Measurements from ENCODE around the gene ACVR1B.

The ACVR1B gene

DNA sequence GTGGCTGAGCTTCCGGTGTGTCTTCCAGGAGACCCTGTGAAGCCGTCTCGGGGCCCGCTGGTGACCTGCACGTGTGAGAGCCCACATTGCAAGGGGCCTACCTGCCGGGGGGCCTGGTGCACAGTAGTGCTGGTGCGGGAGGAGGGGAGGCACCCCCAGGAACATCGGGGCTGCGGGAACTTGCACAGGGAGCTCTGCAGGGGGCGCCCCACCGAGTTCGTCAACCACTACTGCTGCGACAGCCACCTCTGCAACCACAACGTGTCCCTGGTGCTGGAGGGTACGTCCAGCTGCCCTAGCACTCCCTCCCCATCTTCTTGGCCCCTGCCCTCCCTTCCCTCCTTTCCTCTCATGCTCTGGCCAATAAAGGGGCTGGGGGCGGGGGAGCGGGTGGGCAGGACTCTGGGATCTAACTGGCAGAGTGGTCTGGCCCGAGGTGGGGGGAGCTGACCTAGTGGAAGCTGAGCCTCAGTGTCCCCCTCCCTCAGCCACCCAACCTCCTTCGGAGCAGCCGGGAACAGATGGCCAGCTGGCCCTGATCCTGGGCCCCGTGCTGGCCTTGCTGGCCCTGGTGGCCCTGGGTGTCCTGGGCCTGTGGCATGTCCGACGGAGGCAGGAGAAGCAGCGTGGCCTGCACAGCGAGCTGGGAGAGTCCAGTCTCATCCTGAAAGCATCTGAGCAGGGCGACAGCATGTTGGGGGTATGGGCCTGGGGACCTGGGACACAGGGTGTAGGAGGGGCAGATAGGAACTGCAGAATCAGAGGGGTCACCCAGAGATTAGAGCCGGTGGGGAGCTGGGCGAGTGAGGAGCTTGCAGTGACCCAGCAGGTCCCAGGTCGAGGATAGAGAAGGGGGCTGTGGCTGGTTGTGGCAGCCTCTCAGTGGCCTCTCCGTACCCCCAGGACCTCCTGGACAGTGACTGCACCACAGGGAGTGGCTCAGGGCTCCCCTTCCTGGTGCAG, 38.1 kb upstream of the ACVR1B start:
- H3K27ac ChIP-seq = no peak overlapping the region
- no peak for TF ChIP-seq CTCF (conservative IDR thresholded peaks at IDR 0.05)

DNA sequence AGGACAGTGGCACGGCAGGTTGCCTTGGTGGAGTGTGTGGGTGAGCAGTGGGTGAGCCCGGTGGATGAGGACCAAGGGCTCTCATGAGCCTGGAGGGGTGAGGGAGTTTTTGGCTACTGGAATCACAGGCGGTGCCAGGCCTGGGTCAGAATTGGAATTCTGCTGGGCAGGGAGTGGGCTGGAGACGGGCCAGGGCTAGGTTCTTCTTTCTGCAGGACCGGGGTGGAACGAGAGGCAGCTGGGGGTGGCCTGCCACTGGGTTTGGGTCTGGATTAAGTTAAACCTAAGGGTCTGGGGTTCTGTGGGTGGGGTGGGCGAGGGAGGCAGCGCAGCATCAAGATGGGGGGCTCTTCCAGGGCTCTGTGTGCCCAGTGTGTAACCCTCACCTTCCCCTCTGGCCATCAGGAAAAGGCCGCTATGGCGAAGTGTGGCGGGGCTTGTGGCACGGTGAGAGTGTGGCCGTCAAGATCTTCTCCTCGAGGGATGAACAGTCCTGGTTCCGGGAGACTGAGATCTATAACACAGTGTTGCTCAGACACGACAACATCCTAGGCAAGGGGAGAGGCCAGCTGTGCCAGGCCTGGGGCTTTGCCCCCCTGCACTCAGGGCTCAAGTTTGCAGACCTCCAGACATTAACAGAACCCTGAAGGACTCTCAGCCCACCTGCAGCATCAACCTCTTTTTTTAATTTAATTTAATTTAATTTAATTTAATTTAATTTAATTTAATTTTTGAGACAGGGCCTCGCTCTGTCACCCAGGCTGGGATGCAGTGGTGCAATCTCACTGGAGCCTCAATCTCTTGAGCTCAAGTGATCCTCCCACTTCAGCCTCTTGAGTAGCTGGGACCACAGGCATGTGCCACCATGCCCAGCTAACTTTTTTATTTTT, 37.2 kb upstream of the ACVR1B start:
- no peak for TF ChIP-seq CTCF (conservative IDR thresholded peaks at IDR 0.05)
- H3K27ac ChIP-seq = no peak overlapping the region

GRCh38 chr12:51915003-51915625, 36.4 kb upstream of the ACVR1B start:
- TF ChIP-seq CTCF (conservative IDR thresholded peaks at IDR 0.05) = no peak

DNA sequence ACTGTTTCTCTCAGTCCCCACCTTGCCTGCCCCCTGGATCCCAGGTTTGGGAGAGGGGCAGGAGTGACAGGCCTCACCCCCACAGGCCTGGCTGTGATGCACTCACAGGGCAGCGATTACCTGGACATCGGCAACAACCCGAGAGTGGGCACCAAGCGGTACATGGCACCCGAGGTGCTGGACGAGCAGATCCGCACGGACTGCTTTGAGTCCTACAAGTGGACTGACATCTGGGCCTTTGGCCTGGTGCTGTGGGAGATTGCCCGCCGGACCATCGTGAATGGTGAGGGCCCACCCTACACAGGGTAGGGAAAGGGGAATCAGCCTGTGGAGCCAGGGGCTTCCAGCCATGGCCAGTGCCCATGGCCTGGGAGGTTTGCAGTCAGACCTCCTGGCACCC, 35.5 kb upstream of the ACVR1B start:
- H3K27ac ChIP-seq = no peak overlapping the region
- TF ChIP-seq CTCF (conservative IDR thresholded peaks at IDR 0.05) = no peak

More at GRCh38 chr12:51915003-51915625, 36.4 kb upstream of the ACVR1B start:
- no peak overlapping the region for H3K27ac ChIP-seq

DNA sequence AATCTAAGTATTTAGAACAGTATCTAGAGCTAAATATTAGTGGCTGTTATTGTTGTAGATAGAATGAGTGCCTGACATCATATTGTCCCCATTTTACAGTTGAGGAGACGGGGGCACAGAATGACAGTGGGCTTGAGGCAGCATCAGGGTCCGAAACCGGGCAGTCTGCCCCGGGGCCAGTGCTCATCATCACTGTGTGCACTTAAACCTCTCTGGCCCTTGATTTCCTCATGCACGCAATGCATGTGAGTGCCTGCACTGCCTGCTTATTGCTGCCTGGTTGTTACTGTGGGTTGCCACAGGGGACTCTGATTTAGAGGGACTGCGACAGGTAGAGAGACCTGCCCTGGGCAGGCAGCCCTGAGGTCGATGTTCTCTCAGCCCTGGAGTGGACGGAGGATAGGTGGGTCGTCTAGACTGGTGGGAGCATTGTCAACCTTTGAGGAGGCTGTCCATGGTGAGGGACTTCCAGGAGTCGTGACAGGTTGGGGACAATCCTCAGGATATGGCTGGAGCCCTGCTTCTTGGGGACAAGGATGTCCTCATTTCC, 34.4 kb upstream of the ACVR1B start:
- no peak overlapping the region for H3K27ac ChIP-seq
- TF ChIP-seq CTCF (conservative IDR thresholded peaks at IDR 0.05) = no peak

DNA sequence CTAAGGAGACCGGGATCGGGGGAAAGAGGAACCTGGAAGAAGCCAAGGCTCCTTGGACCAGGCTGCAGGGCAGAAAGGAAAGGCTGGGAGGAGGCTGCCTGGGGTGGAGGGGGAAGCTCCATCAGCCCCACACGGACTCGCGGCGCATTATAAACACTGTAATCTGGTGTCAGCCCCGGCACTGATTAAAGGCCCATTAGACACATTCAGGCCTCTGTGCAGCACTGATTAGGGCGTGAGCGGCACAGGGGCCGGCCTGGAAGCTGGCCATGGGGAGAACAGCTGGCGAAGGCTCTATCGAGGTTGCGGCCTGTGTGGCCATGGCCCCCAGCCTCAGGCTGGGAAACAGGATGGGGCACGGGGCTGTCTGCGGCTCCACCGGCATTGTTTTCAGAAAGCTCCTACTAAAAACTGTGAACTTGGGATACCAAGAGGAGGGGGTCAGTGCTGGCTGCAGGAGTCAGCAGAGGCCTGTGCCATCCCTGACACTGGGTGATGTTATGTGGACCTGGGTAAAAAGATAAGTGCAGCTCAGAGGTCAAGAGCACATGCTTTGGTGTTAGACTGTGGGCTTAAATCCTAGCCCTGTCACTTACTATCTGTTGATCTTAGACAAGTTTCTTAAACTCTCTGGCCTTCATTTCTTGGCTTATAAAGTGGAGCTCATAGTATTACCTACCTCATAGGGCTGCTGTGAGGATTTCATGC, 33.6 kb upstream of the ACVR1B start:
- TF ChIP-seq CTCF (conservative IDR thresholded peaks at IDR 0.05) = no peak
- H3K27ac ChIP-seq = no peak overlapping the region
